Dermis microvascular lymphatic vessel endothelial cell (primary cell): ENCODE measurements around the gene CPA1. TPM values are rescaled to one million over a fixed set of nuclear protein-coding genes. Genes with fewer than 3 reads are reported as not detected.
"Not testable (repeated sequence)": the region's sequence is repeated elsewhere in the genome, so short reads cannot be mapped to it uniquely, and the experiment has no call there.

Experiments
- DNase-seq, 2 donors: peaks; one replicate each; pipeline versions ENCODE4 v3.0.0 to v3.0.0-alpha.2; 2010; ENCODE audit warnings: low read depth in 2 of 2
- total RNA-seq: library from RNA; depleted of rRNA; stranded (reverse); fragments of >200 nt; gene quantifications from 2 replicates; pipeline ENCODE4 v1.2.1, GENCODE V29; 2014

The CPA1 gene
- total RNA-seq, 1 donor from 2014 or later, result not detected

- DNase-seq, result no peak
Measured at GRCh38 chr7:130372402-130373165, 7.7 kb upstream of the CPA1 start.

GRCh38 chr7:130374507-130374906 is 5.8 kb upstream of the CPA1 start:
- DNase-seq, result no peak

GRCh38 chr7:130376461-130376860 is 3.8 kb upstream of the CPA1 start:
- DNase-seq, result not testable (repeated sequence)

- DNase-seq, result no peak
Measured at GRCh38 chr7:130377178-130377577, 3.1 kb upstream of the CPA1 start.

- DNase-seq, result no peak
Measured at GRCh38 chr7:130379019-130379418, 1.3 kb upstream of the CPA1 start.

- DNase-seq, result no peak
Measured at GRCh38 chr7:130379532-130379920, 768 bp upstream of the CPA1 start.

DNA sequence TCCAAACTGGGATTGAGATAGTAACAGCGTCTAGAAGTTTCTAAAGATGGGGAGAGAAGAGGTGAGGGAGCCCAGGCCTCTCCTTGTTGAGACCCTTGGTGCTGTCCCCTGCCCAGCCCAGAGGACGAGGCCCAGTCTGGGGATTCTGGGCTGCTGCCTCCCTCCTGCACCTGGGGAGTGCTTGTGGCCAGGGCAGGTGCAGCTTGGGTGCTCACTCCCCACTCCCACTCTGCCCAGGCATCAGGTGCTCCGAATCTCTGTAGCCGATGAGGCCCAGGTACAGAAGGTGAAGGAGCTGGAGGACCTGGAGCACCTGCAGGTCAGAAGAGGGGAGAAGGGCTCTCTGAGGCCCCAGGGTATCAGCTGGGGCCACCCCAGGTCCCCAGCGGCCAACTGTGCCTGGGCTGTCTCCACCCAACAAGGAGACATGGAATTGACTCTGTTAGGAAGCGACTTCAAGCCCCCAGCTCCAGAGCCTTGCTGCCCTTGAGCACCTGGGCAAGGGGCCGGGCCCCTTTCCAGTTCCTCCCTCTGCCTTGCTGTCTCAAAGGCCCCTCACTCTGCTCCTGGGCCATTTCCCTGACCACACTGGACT is 664 bp downstream of the CPA1 start:
- DNase-seq, result no peak

- no peak for DNase-seq
Measured at GRCh38 chr7:130381468-130382312, 1.4 kb downstream of the CPA1 start.

GRCh38 chr7:130383187-130383980 is 3.1 kb downstream of the CPA1 start:
- DNase-seq, result no peak

GRCh38 chr7:130384371-130384801 is 4.1 kb downstream of the CPA1 start:
- DNase-seq, result peak in 1 of 2 donors; percentile 3

- DNase-seq, result no peak
Measured at GRCh38 chr7:130384841-130385599, 4.7 kb downstream of the CPA1 start.

DNA sequence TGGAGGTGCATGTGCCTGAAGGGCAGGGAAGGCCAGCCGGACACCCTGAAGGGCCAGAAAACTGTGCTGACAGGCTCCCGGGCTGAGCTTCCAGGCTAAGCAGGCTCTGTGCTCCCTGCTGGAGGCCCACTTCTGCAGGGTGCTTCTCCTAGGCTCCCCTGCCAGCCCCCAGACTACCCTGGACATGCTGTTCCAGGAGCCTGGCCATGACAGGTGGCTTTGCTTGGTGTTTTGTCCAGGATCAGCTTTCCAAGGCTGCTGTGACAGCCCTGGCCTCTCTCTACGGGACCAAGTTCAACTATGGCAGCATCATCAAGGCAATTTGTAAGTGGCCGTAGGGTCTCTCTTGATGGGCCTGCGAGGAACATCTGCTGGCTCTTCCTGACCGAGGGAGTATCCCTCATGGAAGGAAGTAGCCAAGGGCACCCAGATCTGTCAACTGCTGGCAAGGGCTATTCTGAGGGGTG is 5.3 kb downstream of the CPA1 start:
- DNase-seq, result no peak

DNA sequence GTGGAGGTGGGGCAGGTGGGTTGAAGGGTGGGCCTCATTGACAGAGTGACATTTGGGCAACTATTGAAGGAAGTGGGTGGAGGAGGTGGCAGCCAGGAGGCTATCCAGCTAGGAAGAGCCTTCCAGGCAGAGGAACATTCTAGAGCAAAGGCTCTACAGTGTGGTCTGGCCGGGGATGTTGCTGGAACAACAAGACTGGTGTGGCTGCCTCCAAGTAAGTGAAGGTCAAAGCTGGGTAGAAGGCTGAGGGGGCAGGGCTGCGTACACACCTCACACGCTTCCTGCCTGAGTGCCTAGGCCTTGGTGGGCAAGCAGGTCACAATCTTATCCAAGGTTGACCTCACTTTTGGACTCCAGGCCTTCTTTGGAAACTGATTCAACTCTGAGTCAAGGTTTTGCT is 6.6 kb downstream of the CPA1 start:
- no peak for DNase-seq

DNA sequence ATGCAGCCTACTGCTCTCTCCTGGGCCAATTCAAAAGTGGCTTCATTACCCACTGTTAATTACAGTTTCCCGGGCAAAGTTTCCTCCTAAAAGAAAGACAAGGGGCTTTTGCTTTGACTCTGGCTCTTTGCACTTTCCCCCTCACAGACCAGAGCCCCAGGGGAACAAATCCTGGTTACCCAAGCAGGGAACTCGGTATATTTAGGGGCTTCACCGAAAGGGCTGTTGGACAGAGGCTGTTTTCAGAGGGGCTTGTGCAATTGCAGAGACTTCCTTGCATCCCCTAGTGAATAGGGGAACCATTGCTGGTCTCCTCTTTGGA is 7.0 kb downstream of the CPA1 start:
- DNase-seq, result no peak

GRCh38 chr7:130387628-130388403 is 7.5 kb downstream of the CPA1 start:
- DNase-seq, result no peak

GRCh38 chr7:130388671-130389070 is 8.4 kb downstream of the CPA1 start:
- DNase-seq, result no peak

GRCh38 chr7:130390486-130390885 is 10.2 kb downstream of the CPA1 start:
- no peak for DNase-seq

DNA sequence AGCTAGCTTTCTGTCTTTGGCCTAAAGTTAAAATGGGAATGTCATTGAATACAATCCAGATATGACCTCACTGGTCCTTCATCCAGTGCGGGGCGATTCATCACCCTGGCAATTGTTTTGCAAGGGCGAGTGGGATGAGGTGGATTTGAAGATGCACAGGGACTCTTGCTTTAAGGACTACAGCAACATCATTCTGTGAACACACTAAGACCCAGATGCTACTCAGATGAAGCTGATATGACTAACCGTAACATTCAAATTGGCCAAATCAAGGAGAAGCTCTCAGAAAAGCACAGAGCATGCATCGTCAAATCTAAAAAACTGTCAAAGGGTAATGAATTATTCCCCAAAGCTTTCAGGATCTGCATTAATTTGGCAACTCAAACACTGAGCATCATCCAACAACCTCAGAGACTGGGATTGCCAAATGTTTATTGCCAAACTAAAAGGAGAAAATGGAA is 12.8 kb downstream of the CPA1 start:
- no peak for DNase-seq

- no peak for DNase-seq
Measured at GRCh38 chr7:130393841-130394411, 13.6 kb downstream of the CPA1 start.
